Suprapubic skin (tissue), 4 donors: ENCODE data around the gene PRKCE. TPM values are rescaled to one million over a fixed set of nuclear protein-coding genes. Genes with fewer than 3 reads are reported as not detected.

Source experiments
- DNase-seq, 2 donors: peaks; one replicate each; pipeline ENCODE4 v3.0.0-alpha.2; 2019; ENCODE audit warnings: low spot score in 2 of 2
- H3K27ac ChIP-seq: fragments of 200-600 bp; sonication (generic); one replicate; pipeline ENCODE4 v1.5.1; 2019
- H3K27me3 ChIP-seq: fragments of 200-600 bp; sonication (generic); one replicate; pipeline ENCODE4 v1.5.1; 2019
- H3K36me3 ChIP-seq: fragments of 200-600 bp; sonication (generic); one replicate; pipeline ENCODE4 v1.5.1; 2019
- H3K4me1 ChIP-seq: fragments of 200-600 bp; sonication (generic); one replicate; pipeline ENCODE4 v1.5.1; 2019
- H3K4me3 ChIP-seq: fragments of 200-600 bp; sonication (generic); one replicate; pipeline ENCODE4 v1.5.1; 2019; ENCODE audit warnings: mild to moderate bottlenecking
- H3K9me3 ChIP-seq: fragments of 200-600 bp; sonication (generic); one replicate; pipeline ENCODE4 v1.5.1; 2019
- CTCF ChIP-seq, 2 donors: fragments of 200-600 bp in 1 of 2; fragments of 450-650 bp in 1 of 2; sonication (generic) in 1 of 2; IDR thresholded peaks; one replicate each; pipeline ENCODE4 v1.5.1; 2016 to 2019; ENCODE audit warnings: antibody characterized with exemption in 2 of 2, mild to moderate bottlenecking in 1 of 2, moderate library complexity in 1 of 2
- EP300 ChIP-seq: sonication (generic); formaldehyde crosslinking; IDR thresholded peaks from one replicate; pipeline ENCODE4 v1.6.1; 2017; ENCODE audit warnings: antibody characterized with exemption
- POLR2A ChIP-seq, 2 donors: fragments of 450-650 bp; IDR thresholded peaks; one replicate each; pipeline ENCODE4 v1.6.1; 2017; ENCODE audit warnings: antibody characterized with exemption in 2 of 2, mild to moderate bottlenecking in 2 of 2, moderate library complexity in 2 of 2
- POLR2AphosphoS5 ChIP-seq, 3 donors: sonication (generic); formaldehyde crosslinking; IDR thresholded peaks; one replicate each; pipeline ENCODE4 v1.6.1; 2017; ENCODE audit warnings: antibody characterized with exemption in 3 of 3
- WGBS: methylation state at CpG from one replicate; pipeline ENCODE4 v1.1.5; 2018; 5-methylcytosine and 5-hydroxymethylcytosine counted together
- total RNA-seq, 4 donors: library from RNA; depleted of rRNA; stranded (reverse); fragments of >200 nt; gene quantifications; one replicate each; pipeline ENCODE4 v1.1.0, GENCODE V29; 2016

The PRKCE gene
- total RNA-seq, 4 donors from 2014 or later = 7.9 to 18.3 (median 12.5) TPM

GRCh38 chr2:45765007-45765727 is 113.7 kb downstream of the PRKCE start:
- Histone ChIP-seq H3K9me3 (no peaks in the 10 kb centered on the region), H3K4me3 (no peak overlapping the region), H3K36me3 (no peaks in the 10 kb centered on the region), H3K4me1 (peaks cover 25% of the 10 kb centered on the region), H3K27me3 (no peaks in the 10 kb centered on the region), H3K27ac (no peak overlapping the region)
- TF ChIP-seq EP300 = no peak
- no peak for TF ChIP-seq POLR2A (IDR thresholded peaks at IDR 0.05)
- no peak for TF ChIP-seq POLR2AphosphoS5 (IDR thresholded peaks at IDR 0.05)
- TF ChIP-seq CTCF (IDR thresholded peaks at IDR 0.05) = no peak
- no peak for DNase-seq
- WGBS = 63% methylated on average over 8 of the region's 8 CpGs

- no peak for TF ChIP-seq EP300
- TF ChIP-seq POLR2AphosphoS5 (IDR thresholded peaks at IDR 0.05) = no peak
- no peak for TF ChIP-seq CTCF (IDR thresholded peaks at IDR 0.05)
- TF ChIP-seq POLR2A (IDR thresholded peaks at IDR 0.05) = no peak
- Histone ChIP-seq H3K27ac (no peak overlapping the region), H3K9me3 (no peaks in the 10 kb centered on the region), H3K36me3 (no peaks in the 10 kb centered on the region), H3K4me1 (peaks cover 28% of the 10 kb centered on the region), H3K4me3 (no peak overlapping the region), H3K27me3 (no peaks in the 10 kb centered on the region)
- no peak for DNase-seq
- 57% methylated on average over 5 of the region's 5 CpGs for WGBS
Observed at GRCh38 chr2:45765728-45766254, 114.3 kb downstream of the PRKCE start.

- DNase-seq = no peak
- Histone ChIP-seq H3K27me3 (no peaks in the 10 kb centered on the region), H3K9me3 (no peaks in the 10 kb centered on the region), H3K4me1 (peaks cover 39% of the 10 kb centered on the region), H3K36me3 (no peaks in the 10 kb centered on the region), H3K27ac (no peak overlapping the region), H3K4me3 (no peak overlapping the region)
- WGBS = 63% methylated on average over 3 of the region's 3 CpGs
- TF ChIP-seq POLR2AphosphoS5 (IDR thresholded peaks at IDR 0.05) = no peak
- no peak for TF ChIP-seq CTCF (IDR thresholded peaks at IDR 0.05)
- TF ChIP-seq EP300 = no peak
- TF ChIP-seq POLR2A (IDR thresholded peaks at IDR 0.05) = no peak
Observed at GRCh38 chr2:45768208-45768607, 116.7 kb downstream of the PRKCE start.

GRCh38 chr2:45769056-45769455 is 117.6 kb downstream of the PRKCE start:
- Histone ChIP-seq H3K36me3 (no peaks in the 10 kb centered on the region), H3K27me3 (no peaks in the 10 kb centered on the region), H3K4me3 (no peak overlapping the region), H3K27ac (no peak overlapping the region), H3K4me1 (peaks cover 39% of the 10 kb centered on the region), H3K9me3 (no peaks in the 10 kb centered on the region)
- no peak for DNase-seq
- TF ChIP-seq POLR2AphosphoS5 (IDR thresholded peaks at IDR 0.05) (no peak), EP300 (no peak), CTCF (IDR thresholded peaks at IDR 0.05) (no peak), POLR2A (IDR thresholded peaks at IDR 0.05) (no peak)
- WGBS = 93% methylated on average over 2 of the region's 2 CpGs

GRCh38 chr2:45769854-45770576 is 118.5 kb downstream of the PRKCE start:
- Histone ChIP-seq H3K27me3 (no peaks in the 10 kb centered on the region), H3K36me3 (no peaks in the 10 kb centered on the region), H3K4me3 (no peak overlapping the region), H3K4me1 (peaks cover 40% of the 10 kb centered on the region), H3K9me3 (no peaks in the 10 kb centered on the region), H3K27ac (no peak overlapping the region)
- TF ChIP-seq EP300 = no peak
- WGBS = 93% methylated on average over 15 of the region's 15 CpGs
- peak in 1 of 2 donors; percentile 33 for DNase-seq
